ENCODE measurements around the gene TRIM37. TPM values are rescaled to one million over a fixed set of nuclear protein-coding genes. Genes with fewer than 3 reads are reported as not detected.

Gene TRIM37
- total and polyA plus RNA-seq, 2 experiments from 2014 or later: 25.6 to 30.0 TPM

- peaks cover 20% of the 10 kb centered on the region for H3K4me1 ChIP-seq (ENCODE audit: low read depth)
- no peak for DNase-seq (ENCODE audit: low read depth in 1 of 2, low spot score in 1 of 2)
- no peaks in the 10 kb centered on the region for H3K36me3 ChIP-seq
- no peaks in the 10 kb centered on the region for H3K9me3 ChIP-seq (ENCODE audit: low read depth)
- no peak overlapping the region for H3K4me3 ChIP-seq
- H3K27me3 ChIP-seq: no peaks in the 10 kb centered on the region
- H3K27ac ChIP-seq: peak overlapping the region; percentile 48
- TF ChIP-seq, protein P1, sequence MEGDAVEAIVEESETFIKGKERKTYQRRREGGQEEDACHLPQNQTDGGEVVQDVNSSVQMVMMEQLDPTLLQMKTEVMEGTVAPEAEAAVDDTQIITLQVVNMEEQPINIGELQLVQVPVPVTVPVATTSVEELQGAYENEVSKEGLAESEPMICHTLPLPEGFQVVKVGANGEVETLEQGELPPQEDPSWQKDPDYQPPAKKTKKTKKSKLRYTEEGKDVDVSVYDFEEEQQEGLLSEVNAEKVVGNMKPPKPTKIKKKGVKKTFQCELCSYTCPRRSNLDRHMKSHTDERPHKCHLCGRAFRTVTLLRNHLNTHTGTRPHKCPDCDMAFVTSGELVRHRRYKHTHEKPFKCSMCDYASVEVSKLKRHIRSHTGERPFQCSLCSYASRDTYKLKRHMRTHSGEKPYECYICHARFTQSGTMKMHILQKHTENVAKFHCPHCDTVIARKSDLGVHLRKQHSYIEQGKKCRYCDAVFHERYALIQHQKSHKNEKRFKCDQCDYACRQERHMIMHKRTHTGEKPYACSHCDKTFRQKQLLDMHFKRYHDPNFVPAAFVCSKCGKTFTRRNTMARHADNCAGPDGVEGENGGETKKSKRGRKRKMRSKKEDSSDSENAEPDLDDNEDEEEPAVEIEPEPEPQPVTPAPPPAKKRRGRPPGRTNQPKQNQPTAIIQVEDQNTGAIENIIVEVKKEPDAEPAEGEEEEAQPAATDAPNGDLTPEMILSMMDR (IDR thresholded peaks at IDR 0.05; ENCODE audit: low read depth, low read length): no peak
Observed at GRCh38 chr17:59011975-59012374, 94.7 kb downstream of the TRIM37 start.

- Histone ChIP-seq H3K27ac (peak overlapping the region; percentile 48), H3K27me3 (no peaks in the 10 kb centered on the region)
Observed at GRCh38 chr17:59010026-59010425, 96.7 kb downstream of the TRIM37 start.

GRCh38 chr17:59008737-59009136, 97.9 kb downstream of the TRIM37 start:
- Histone ChIP-seq H3K27me3 (no peaks in the 10 kb centered on the region), H3K36me3 (no peaks in the 10 kb centered on the region), H3K9me3 (ENCODE audit: low read depth) (no peaks in the 10 kb centered on the region), H3K27ac (peak overlapping the region; percentile 95), H3K4me1 (ENCODE audit: low read depth) (peaks cover 34% of the 10 kb centered on the region), H3K4me3 (no peak overlapping the region)
- TF ChIP-seq, protein P1 (IDR thresholded peaks at IDR 0.05; ENCODE audit: low read depth, low read length): no peak
- no peak for DNase-seq (ENCODE audit: low read depth in 1 of 2, low spot score in 1 of 2)

More at GRCh38 chr17:59010026-59010425, 96.7 kb downstream of the TRIM37 start:
- TF ChIP-seq, protein P1 (IDR thresholded peaks at IDR 0.05; ENCODE audit: low read depth, low read length): no peak
- DNase-seq (ENCODE audit: low read depth in 1 of 2, low spot score in 1 of 2): peak in 1 of 2 donors; percentile 44
- Histone ChIP-seq H3K4me3 (no peak overlapping the region), H3K36me3 (no peaks in the 10 kb centered on the region), H3K4me1 (ENCODE audit: low read depth) (peaks cover 30% of the 10 kb centered on the region), H3K9me3 (ENCODE audit: low read depth) (no peaks in the 10 kb centered on the region)

DNA sequence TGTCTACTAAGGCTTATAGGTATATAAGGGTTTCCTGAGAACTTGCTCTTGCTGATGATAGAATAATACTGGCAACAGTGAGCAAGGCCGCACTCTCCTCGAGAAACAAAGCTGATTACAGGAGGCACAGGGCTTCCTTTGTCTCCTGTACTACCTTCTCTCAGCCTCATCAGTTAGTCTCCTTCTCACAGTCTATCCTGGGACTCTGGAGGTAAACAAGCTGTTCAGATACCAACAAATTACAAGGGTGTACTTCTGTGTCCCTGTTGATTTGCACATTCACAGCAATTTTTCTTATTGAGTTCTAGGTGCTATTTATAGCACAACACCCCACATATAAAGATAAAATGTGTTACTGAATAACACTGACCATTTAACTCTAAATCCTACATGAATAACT, 98.7 kb downstream of the TRIM37 start:
- Histone ChIP-seq H3K9me3 (ENCODE audit: low read depth) (no peaks in the 10 kb centered on the region), H3K4me1 (ENCODE audit: low read depth) (peaks cover 34% of the 10 kb centered on the region), H3K27ac (peak overlapping the region; percentile 95), H3K4me3 (no peak overlapping the region), H3K36me3 (no peaks in the 10 kb centered on the region), H3K27me3 (no peaks in the 10 kb centered on the region)
- no peak for DNase-seq (ENCODE audit: low read depth in 1 of 2, low spot score in 1 of 2)
- TF ChIP-seq, protein P1 (IDR thresholded peaks at IDR 0.05; ENCODE audit: low read depth, low read length): no peak

DNA sequence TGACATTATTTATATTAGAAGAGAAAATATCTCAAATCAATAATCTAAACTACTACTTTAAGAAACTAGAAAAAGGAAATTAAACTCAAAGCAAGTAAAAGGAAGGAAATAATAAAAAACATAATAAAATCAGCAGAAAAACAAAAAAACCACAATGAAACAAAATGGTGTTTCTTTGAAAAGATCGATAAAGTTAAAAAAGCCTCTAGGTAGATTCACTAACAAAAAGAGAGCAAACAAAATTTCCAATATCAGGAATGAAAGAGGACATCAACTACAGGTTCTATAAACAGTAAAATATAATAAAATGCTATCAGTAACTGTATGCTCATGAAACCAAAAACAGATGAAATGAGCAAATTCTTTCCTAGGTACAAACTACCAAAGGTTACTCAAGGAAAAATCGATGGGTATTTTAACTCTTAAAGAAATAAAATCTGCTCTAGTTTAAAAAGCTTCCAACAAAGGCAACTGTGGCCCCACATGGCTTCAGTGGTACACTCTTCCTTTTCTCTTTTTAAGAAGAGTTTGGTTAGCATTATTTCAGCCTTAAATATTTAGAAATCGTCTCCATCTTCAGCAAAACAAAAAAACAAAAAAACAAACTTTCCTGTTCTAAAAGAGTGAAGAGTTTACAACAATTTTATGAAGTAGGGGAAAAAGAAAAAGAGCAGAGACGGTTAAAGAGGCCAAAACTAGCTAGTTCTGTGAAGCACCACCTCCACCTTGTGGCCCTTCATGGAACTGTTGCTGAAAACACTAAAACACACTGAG, 102.2 kb downstream of the TRIM37 start:
- DNase-seq (ENCODE audit: low read depth in 1 of 2, low spot score in 1 of 2): peak; percentile 73
- no peaks in the 10 kb centered on the region for H3K9me3 ChIP-seq (ENCODE audit: low read depth)
- H3K36me3 ChIP-seq: no peaks in the 10 kb centered on the region
- H3K4me3 ChIP-seq: no peak overlapping the region
- TF ChIP-seq, protein P1 (IDR thresholded peaks at IDR 0.05; ENCODE audit: low read depth, low read length): peak; percentile 91
- no peaks in the 10 kb centered on the region for H3K27me3 ChIP-seq
- peaks cover 34% of the 10 kb centered on the region for H3K4me1 ChIP-seq (ENCODE audit: low read depth)
- no peak overlapping the region for H3K27ac ChIP-seq

Measured in cardiac muscle cell (in vitro differentiated cells and primary cell).